ENCODE measurements around the gene WDR48.

Gene WDR48

GRCh38 chr3:39142067-39142466 is 90.3 kb downstream of the WDR48 start:
- H3K4me3 ChIP-seq (ENCODE audit: control insufficient read depth, low read depth, low read length) = no peak overlapping the region
- TF ChIP-seq, protein P1, sequence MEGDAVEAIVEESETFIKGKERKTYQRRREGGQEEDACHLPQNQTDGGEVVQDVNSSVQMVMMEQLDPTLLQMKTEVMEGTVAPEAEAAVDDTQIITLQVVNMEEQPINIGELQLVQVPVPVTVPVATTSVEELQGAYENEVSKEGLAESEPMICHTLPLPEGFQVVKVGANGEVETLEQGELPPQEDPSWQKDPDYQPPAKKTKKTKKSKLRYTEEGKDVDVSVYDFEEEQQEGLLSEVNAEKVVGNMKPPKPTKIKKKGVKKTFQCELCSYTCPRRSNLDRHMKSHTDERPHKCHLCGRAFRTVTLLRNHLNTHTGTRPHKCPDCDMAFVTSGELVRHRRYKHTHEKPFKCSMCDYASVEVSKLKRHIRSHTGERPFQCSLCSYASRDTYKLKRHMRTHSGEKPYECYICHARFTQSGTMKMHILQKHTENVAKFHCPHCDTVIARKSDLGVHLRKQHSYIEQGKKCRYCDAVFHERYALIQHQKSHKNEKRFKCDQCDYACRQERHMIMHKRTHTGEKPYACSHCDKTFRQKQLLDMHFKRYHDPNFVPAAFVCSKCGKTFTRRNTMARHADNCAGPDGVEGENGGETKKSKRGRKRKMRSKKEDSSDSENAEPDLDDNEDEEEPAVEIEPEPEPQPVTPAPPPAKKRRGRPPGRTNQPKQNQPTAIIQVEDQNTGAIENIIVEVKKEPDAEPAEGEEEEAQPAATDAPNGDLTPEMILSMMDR (IDR thresholded peaks at IDR 0.05; ENCODE audit: control insufficient read depth, insufficient read depth, low read depth, low read length, missing control alignments) = no peak
- DNase-seq (ENCODE audit: low read depth) = no peak

DNA sequence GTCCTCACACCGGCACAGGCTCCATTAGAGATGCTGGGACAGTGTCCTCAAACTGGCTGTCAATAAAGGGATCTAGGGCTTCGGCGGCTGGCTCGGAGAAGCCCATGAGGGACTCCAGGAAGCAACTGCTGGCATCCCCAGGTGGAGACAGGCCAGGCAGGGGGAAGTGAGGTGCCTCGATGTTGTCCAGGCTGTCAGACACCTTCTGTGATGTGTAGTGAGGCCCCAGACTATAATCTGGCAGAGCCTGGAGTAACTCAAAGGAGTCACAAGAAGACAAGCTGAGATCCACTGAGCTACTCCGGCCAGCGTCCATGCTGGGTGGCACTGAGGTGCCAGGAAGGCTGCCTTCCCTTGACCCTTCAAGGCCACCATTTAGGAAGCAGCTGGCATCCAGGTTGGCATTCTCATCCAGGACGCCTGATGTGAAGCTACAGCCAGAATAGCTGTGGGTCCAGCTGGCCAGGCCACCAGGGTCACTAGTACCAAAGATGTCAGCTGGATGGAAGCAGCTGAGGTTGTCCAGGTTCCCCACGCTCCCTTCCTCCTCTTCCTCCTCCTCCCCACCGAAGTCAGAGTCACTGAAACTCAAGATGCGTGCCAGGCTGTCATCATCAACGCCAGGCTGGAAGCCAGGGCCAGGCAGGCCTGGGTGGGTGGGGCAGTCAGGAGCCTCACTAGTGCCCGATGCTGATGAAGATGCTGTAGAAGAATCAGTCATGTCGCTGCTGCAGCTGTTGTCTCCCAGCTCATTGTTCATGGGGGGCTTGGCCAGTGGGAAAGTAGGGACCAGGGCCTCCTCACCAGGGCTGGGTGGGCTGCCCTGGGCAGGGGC is 91.5 kb downstream of the WDR48 start:
- TF ChIP-seq, protein P1 (IDR thresholded peaks at IDR 0.05; ENCODE audit: control insufficient read depth, insufficient read depth, low read depth, low read length, missing control alignments) = no peak
- DNase-seq (ENCODE audit: low read depth) = no peak
- no peak overlapping the region for H3K4me3 ChIP-seq (ENCODE audit: control insufficient read depth, low read depth, low read length)

- TF ChIP-seq, protein P1 (IDR thresholded peaks at IDR 0.05; ENCODE audit: control insufficient read depth, insufficient read depth, low read depth, low read length, missing control alignments) = no peak
- no peak overlapping the region for H3K4me3 ChIP-seq (ENCODE audit: control insufficient read depth, low read depth, low read length)
- DNase-seq (ENCODE audit: low read depth) = no peak
These were observed 92.4 kb downstream of the WDR48 start for GRCh38 chr3:39144095-39144747.

GRCh38 chr3:39144748-39145380 is 93.0 kb downstream of the WDR48 start:
- no peak overlapping the region for H3K4me3 ChIP-seq (ENCODE audit: control insufficient read depth, low read depth, low read length)
- TF ChIP-seq, protein P1 (IDR thresholded peaks at IDR 0.05; ENCODE audit: control insufficient read depth, insufficient read depth, low read depth, low read length, missing control alignments) = no peak
- no peak for DNase-seq (ENCODE audit: low read depth)

DNA sequence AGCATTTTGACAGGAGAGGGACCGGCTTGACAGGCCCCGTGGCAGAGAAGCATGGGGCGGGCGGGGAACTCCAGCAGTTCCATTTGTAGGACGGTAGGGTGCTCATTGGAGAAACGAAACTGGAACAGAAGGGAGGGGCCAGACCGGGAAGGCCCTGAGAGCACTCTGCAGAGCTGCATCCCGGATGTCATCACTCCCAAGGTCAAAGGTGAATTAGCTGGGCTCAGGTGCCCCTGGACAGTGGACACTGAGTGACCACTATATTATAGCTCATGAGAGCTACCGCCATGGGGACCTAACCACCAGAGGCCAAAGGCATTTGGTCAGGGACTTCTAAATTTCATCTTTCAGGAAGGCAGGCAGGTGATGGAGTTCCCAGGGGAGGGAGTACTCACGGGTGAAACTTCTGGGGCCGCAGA is 94.3 kb downstream of the WDR48 start:
- TF ChIP-seq, protein P1 (IDR thresholded peaks at IDR 0.05; ENCODE audit: control insufficient read depth, insufficient read depth, low read depth, low read length, missing control alignments) = peak; percentile 2
- no peak overlapping the region for H3K4me3 ChIP-seq (ENCODE audit: control insufficient read depth, low read depth, low read length)
- no peak for DNase-seq (ENCODE audit: low read depth)
